HFF-Myc (cell line): ENCODE data around the gene MST1.

Experiments
- DNase-seq: peaks from one replicate; pipeline ENCODE4 v3.0.0-alpha.2; 2011; ENCODE audit warnings: low read depth; ENCODE audit errors: extremely low read depth
- H3K4me3 ChIP-seq: replicated peaks from 2 replicates; pipeline ENCODE4 v1.5.1; 2011; ENCODE audit warnings: low read depth, mild to moderate bottlenecking, control low read depth, low read length
- TF ChIP-seq, protein P1 (sequence below): IDR thresholded peaks from 2 replicates; pipeline ENCODE4 v1.5.1; 2012; ENCODE audit warnings: mild to moderate bottlenecking, low read depth, low read length, control low read depth; ENCODE audit errors: missing control alignments

MST1 gene

DNA sequence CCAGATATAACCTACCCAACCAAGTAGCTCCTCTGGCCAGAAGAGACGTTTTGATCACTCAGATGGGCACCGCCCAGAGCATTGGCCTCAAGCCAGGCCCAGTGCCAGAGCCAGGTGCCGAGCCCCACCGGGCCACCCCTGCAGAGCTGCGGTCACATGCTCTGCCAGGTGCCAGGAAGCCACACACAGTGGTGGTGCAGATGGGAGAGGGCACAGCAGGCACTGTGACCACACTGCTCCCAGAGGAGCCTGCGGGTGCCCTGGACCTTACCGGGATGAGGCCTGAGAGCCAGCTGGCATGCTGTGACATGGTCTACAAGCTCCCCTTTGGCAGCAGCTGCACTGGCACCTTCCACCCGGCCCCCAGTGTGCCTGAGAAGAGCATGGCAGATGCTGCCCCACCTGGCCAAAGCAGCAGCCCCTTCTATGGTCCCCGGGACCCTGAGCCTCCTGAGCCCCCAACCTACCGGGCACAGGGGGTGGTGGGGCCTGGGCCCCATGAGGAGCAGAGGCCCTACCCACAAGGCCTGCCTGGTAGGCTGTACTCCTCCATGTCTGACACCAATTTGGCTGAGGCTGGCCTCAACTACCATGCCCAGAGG lies 34.2 kb downstream of the MST1 start:
- TF ChIP-seq, protein P1, sequence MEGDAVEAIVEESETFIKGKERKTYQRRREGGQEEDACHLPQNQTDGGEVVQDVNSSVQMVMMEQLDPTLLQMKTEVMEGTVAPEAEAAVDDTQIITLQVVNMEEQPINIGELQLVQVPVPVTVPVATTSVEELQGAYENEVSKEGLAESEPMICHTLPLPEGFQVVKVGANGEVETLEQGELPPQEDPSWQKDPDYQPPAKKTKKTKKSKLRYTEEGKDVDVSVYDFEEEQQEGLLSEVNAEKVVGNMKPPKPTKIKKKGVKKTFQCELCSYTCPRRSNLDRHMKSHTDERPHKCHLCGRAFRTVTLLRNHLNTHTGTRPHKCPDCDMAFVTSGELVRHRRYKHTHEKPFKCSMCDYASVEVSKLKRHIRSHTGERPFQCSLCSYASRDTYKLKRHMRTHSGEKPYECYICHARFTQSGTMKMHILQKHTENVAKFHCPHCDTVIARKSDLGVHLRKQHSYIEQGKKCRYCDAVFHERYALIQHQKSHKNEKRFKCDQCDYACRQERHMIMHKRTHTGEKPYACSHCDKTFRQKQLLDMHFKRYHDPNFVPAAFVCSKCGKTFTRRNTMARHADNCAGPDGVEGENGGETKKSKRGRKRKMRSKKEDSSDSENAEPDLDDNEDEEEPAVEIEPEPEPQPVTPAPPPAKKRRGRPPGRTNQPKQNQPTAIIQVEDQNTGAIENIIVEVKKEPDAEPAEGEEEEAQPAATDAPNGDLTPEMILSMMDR, result no peak
- DNase-seq, result no peak

DNA sequence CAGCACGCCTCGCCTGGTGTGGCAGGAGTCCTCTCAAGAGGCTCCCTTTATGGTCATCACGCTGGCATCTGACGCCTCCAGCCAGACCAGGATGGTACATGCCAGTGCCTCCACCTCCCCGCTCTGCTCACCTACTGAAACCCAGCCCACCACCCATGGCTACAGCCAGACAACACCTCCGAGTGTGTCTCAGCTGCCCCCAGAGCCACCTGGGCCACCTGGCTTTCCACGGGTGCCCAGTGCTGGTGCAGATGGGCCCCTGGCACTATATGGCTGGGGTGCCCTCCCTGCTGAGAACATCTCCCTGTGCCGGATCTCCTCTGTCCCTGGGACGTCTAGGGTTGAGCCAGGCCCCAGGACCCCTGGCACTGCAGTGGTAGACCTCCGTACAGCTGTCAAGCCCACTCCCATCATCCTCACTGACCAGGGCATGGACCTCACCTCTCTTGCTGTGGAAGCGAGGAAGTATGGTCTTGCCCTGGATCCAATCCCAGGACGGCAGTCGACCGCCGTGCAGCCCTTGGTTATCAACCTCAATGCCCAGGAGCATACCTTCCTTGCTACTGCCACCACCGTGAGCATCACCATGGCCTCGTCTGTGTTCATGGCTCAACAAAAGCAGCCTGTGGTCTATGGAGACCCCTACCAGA lies 35.0 kb downstream of the MST1 start:
- DNase-seq, result no peak
- TF ChIP-seq, protein P1, result no peak
- H3K4me3 ChIP-seq, result no peak overlapping the region

More for the DNA sequence above, 34.2 kb downstream of the MST1 start:
- no peak overlapping the region for H3K4me3 ChIP-seq

DNA sequence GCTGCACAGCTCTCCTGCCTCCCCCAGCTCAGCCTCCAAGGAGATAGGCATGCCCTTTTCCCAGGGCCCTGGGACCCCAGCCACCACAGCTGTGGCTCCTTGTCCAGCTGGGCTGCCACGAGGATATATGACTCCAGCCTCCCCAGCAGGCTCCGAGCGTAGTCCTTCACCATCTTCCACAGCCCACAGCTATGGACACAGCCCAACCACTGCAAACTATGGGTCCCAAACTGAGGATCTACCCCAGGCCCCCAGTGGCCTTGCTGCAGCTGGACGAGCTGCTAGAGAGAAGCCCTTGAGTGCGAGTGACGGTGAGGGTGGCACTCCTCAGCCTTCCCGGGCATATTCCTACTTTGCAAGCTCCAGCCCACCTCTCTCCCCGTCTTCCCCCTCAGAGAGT lies 35.7 kb downstream of the MST1 start:
- TF ChIP-seq, protein P1, result no peak
- H3K4me3 ChIP-seq, result no peak overlapping the region
- DNase-seq, result no peak

DNA sequence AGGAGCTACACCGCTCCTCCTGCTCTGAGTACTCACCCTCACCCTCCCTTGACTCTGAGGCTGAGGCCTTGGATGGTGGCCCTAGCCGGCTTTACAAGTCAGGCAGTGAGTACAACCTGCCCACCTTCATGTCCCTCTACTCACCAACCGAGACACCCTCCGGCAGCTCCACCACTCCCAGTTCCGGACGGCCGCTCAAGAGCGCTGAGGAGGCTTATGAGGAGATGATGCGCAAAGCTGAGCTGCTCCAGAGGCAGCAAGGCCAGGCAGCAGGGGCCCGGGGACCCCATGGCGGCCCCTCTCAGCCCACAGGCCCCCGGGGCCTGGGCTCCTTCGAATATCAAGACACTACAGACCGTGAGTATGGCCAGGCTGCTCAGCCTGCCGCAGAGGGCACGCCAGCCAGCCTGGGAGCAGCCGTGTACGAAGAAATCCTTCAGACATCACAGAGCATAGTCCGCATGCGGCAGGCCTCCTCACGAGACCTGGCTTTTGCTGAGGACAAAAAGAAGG lies 36.3 kb downstream of the MST1 start:
- TF ChIP-seq, protein P1, result no peak
- no peak for DNase-seq
- no peak overlapping the region for H3K4me3 ChIP-seq

DNA sequence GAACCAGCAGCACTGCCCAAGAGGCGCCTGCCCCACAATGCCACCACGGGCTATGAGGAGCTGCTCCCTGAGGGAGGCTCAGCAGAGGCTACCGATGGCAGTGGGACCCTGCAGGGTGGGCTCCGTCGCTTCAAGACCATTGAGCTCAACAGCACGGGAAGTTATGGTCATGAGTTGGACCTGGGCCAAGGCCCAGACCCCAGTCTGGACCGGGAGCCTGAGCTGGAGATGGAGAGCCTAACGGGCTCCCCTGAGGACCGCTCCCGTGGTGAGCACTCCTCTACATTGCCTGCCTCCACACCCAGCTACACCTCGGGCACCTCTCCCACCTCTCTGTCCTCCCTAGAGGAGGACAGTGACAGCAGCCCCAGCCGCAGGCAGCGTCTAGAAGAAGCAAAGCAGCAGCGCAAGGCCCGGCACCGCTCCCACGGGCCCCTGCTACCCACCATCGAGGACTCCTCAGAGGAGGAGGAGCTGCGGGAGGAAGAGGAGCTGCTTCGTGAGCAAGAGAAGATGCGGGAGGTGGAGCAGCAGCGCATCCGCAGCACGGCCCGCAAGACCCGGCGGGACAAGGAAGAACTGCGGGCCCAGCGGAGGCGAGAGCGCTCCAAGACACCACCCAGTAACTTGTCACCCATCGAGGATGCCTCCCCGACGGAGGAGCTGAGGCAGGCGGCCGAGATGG lies 36.9 kb downstream of the MST1 start:
- TF ChIP-seq, protein P1, result no peak
- H3K4me3 ChIP-seq, result no peak overlapping the region
- DNase-seq, result no peak

DNA sequence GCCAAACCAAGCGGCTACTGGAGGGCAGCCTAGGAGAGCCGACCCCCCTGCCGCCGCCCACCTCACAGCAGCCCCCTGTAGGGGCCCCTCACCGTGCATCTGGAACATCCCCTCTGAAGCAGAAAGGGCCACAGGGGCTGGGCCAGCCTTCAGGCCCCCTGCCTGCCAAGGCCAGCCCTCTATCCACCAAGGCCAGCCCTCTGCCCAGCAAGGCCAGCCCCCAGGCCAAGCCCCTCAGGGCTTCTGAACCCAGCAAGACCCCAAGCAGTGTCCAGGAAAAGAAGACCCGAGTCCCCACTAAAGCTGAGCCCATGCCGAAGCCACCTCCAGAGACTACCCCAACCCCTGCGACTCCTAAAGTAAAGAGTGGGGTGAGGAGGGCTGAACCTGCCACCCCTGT lies 38.6 kb downstream of the MST1 start:
- TF ChIP-seq, protein P1, result no peak
- no peak overlapping the region for H3K4me3 ChIP-seq
- DNase-seq, result no peak
